ENCODE data around the gene FGF12.

Gene FGF12

GRCh38 chr3:192514754-192515663 is 212.3 kb downstream of the FGF12 start:
- DNase-seq (ENCODE audit: insufficient read length, low spot score) (no peak), FAIRE-seq (no peak)

- DNase-seq (ENCODE audit: insufficient read length, low spot score): no peak
- no peak for FAIRE-seq
These were observed 213.1 kb downstream of the FGF12 start for GRCh38 chr3:192514081-192514753.

- FAIRE-seq (no peak), DNase-seq (ENCODE audit: insufficient read length, low spot score) (no peak)
These were observed 221.6 kb downstream of the FGF12 start for GRCh38 chr3:192505731-192506130.

GRCh38 chr3:192501401-192501800 is 225.9 kb downstream of the FGF12 start:
- FAIRE-seq (no peak), DNase-seq (ENCODE audit: insufficient read length, low spot score) (no peak)

GRCh38 chr3:192496905-192497587 is 230.3 kb downstream of the FGF12 start:
- FAIRE-seq (no peak), DNase-seq (ENCODE audit: insufficient read length, low spot score) (no peak)

- no peak for FAIRE-seq
- no peak for DNase-seq (ENCODE audit: insufficient read length, low spot score)
These were observed 233.2 kb downstream of the FGF12 start for GRCh38 chr3:192494174-192494573.

GRCh38 chr3:192490720-192491119 is 236.6 kb downstream of the FGF12 start:
- no peak for FAIRE-seq
- no peak for DNase-seq (ENCODE audit: insufficient read length, low spot score)

GRCh38 chr3:192489579-192489978 is 237.8 kb downstream of the FGF12 start:
- FAIRE-seq (no peak), DNase-seq (ENCODE audit: insufficient read length, low spot score) (no peak)

- DNase-seq (ENCODE audit: insufficient read length, low spot score) (no peak), FAIRE-seq (no peak)
These were observed 240.3 kb downstream of the FGF12 start for GRCh38 chr3:192487033-192487432.

- DNase-seq (ENCODE audit: insufficient read length, low spot score) (no peak), FAIRE-seq (no peak)
These were observed 244.5 kb downstream of the FGF12 start for GRCh38 chr3:192482809-192483208.

- DNase-seq (ENCODE audit: insufficient read length, low spot score) (no peak), FAIRE-seq (no peak)
These were observed 244.9 kb downstream of the FGF12 start for GRCh38 chr3:192482391-192482790.

GRCh38 chr3:192481638-192482037 is 245.7 kb downstream of the FGF12 start:
- no peak for FAIRE-seq
- DNase-seq (ENCODE audit: insufficient read length, low spot score): no peak

- peak; percentile 21 for DNase-seq (ENCODE audit: insufficient read length, low spot score)
These were observed 259.9 kb downstream of the FGF12 start for GRCh38 chr3:192467230-192468140.

GRCh38 chr3:192449036-192449435 is 278.3 kb downstream of the FGF12 start:
- FAIRE-seq (no peak), DNase-seq (ENCODE audit: insufficient read length, low spot score) (no peak)

More at GRCh38 chr3:192467230-192468140, 259.9 kb downstream of the FGF12 start:
- peak; percentile 90 for FAIRE-seq

- DNase-seq (ENCODE audit: insufficient read length, low spot score) (no peak), FAIRE-seq (no peak)
These were observed 281.3 kb downstream of the FGF12 start for GRCh38 chr3:192445770-192446644.

GRCh38 chr3:192444791-192445106 is 282.6 kb downstream of the FGF12 start:
- FAIRE-seq: no peak

GRCh38 chr3:192444096-192444790 is 283.1 kb downstream of the FGF12 start:
- peak; percentile 46 for DNase-seq (ENCODE audit: insufficient read length, low spot score)
- peak; percentile 89 for FAIRE-seq

More at GRCh38 chr3:192444791-192445106, 282.6 kb downstream of the FGF12 start:
- DNase-seq (ENCODE audit: insufficient read length, low spot score): no peak

- no peak for FAIRE-seq
- DNase-seq (ENCODE audit: insufficient read length, low spot score): no peak
These were observed 292.1 kb downstream of the FGF12 start for GRCh38 chr3:192435241-192435640.

- FAIRE-seq (no peak), DNase-seq (ENCODE audit: insufficient read length, low spot score) (no peak)
These were observed 293.2 kb downstream of the FGF12 start for GRCh38 chr3:192434186-192434585.
